ENCODE measurements around the gene PDHA2. TPM values are rescaled to one million over a fixed set of nuclear protein-coding genes. Genes with fewer than 3 reads are reported as not detected.

PDHA2 gene
- total RNA-seq, 3 donors from 2014 or later = not detected

DNA sequence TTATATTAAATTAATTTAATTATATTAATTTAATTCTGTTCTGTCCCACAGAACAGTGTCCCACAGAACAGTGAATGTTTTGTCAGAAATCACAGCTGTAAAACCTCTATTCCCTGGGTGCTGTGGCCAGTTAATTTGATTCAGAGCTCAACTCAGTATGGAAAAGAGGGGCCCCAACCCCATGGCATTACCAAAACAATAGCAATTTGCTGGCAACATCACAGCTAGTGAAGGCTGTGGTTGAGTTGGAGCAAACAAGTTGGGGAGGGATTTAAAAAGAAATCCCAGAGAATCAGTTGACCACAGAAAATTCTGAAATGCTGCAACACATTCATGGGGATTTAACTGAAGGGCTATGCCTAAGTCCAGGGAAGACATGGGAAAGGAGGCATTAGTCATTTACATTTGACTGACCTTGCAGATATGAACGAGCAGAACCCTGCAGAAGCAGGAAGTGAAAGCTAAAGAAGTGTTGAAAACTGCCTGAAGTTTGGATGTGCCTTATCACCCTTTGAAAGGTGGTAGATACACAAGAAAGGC lies 30.1 kb downstream of the PDHA2 start:
- ATAC-seq (no peak), DNase-seq (no peak)
- H3K36me3 Mint-ChIP-seq (ENCODE audit: insufficient read depth) = no peaks in the 10 kb centered on the region
- no peak overlapping the region for H3K4me3 Mint-ChIP-seq
- peaks cover 23% of the 10 kb centered on the region for H3K9me3 Mint-ChIP-seq
- H3K4me1 Mint-ChIP-seq (ENCODE audit: low read depth) = no peaks in the 10 kb centered on the region
- H3K27me3 Mint-ChIP-seq (ENCODE audit: low read depth) = no peaks in the 10 kb centered on the region

DNA sequence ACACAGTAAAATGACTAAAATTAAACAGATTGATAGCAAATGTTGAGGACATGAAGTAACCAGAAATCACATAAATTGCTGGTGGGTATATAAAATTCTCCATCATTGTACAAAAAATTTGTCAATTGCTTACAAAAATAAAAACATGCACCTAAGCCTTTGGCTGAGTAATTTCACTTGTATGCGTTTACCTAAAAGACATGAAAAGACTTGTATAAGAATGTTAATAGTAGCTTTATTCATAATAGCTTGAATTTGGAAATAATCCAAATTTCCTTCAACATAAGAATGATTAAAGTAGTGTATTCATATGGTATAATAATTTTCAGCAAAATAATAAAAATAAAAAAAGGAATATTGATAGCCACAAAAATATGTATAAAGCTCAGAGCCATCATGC lies 37.7 kb downstream of the PDHA2 start:
- H3K4me3 Mint-ChIP-seq = no peak overlapping the region
- no peak for DNase-seq
- no peaks in the 10 kb centered on the region for H3K27me3 Mint-ChIP-seq (ENCODE audit: low read depth)
- no peaks in the 10 kb centered on the region for H3K36me3 Mint-ChIP-seq (ENCODE audit: insufficient read depth)
- peaks cover 6% of the 10 kb centered on the region for H3K9me3 Mint-ChIP-seq
- H3K4me1 Mint-ChIP-seq (ENCODE audit: low read depth) = no peaks in the 10 kb centered on the region
- ATAC-seq = no peak

DNA sequence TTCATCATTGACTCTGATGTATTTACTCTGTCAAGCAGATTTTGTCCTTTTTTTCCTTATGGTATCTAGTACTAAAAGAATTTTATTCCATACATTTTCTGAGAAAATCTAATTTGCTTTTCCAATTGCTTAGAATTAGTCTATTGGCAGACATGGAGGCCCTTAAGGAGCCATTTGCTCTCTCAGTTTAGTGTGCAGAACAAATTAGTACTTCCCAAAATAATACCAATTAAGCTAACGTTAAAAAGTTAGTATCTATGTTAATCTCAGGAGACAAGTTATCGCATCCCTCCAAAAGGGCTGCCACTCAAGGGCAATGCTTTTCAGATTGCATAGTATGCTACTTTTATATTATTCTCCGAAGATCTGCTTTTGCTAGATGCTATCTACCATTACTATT lies 47.7 kb downstream of the PDHA2 start:
- Mint-ChIP-seq H3K9me3 (peaks cover 19% of the 10 kb centered on the region), H3K36me3 (ENCODE audit: insufficient read depth) (no peaks in the 10 kb centered on the region), H3K27me3 (ENCODE audit: low read depth) (no peaks in the 10 kb centered on the region), H3K4me1 (ENCODE audit: low read depth) (no peaks in the 10 kb centered on the region), H3K4me3 (no peak overlapping the region)
- ATAC-seq (no peak), DNase-seq (no peak)

DNA sequence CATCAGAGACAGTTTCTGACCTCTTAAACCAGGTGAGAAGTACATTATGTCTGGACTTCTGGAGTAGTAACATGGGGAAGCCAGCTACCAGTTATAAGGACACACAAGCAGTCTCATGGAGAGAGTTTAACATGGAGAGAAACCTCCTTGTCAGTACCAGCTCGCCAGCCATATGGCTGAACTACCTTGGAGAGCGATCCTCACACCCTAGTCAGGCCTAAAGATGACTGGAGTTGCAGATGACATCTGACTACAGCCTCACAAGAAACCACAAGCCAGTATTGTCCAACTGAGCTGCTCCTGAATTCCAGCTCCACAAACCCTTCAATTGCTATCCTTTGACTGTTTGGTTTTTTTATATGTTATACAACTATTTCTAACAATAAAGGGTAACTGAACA lies 49.8 kb downstream of the PDHA2 start:
- ATAC-seq (no peak), DNase-seq (no peak)
- no peak overlapping the region for H3K4me3 Mint-ChIP-seq
- H3K4me1 Mint-ChIP-seq (ENCODE audit: low read depth) = no peaks in the 10 kb centered on the region
- peaks cover 9% of the 10 kb centered on the region for H3K9me3 Mint-ChIP-seq
- H3K36me3 Mint-ChIP-seq (ENCODE audit: insufficient read depth) = no peaks in the 10 kb centered on the region
- no peaks in the 10 kb centered on the region for H3K27me3 Mint-ChIP-seq (ENCODE audit: low read depth)
